Measurements from ENCODE around the gene CREBBP. TPM values are rescaled to one million over a fixed set of nuclear protein-coding genes. Genes with fewer than 3 reads are reported as not detected.

CREBBP gene
- total RNA-seq, 1 donor from 2014 or later = 151 TPM

- Mint-ChIP-seq H3K9me3 (no peaks in the 10 kb centered on the region), H3K27ac (peak overlapping the region; percentile 37), H3K27me3 (ENCODE audit: low read depth) (no peaks in the 10 kb centered on the region), H3K36me3 (no peaks in the 10 kb centered on the region), H3K4me3 (no peak overlapping the region), H3K4me1 (peaks cover 35% of the 10 kb centered on the region)
- TF ChIP-seq CTCF (IDR thresholded peaks at IDR 0.05; ENCODE audit: unreplicated experiment) = no peak
- DNase-seq (ENCODE audit: low spot score in 2 of 2, unreplicated experiment in 2 of 2) = no peak
Observed at GRCh38 chr16:3865241-3865640, 15.3 kb downstream of the CREBBP start.

DNA sequence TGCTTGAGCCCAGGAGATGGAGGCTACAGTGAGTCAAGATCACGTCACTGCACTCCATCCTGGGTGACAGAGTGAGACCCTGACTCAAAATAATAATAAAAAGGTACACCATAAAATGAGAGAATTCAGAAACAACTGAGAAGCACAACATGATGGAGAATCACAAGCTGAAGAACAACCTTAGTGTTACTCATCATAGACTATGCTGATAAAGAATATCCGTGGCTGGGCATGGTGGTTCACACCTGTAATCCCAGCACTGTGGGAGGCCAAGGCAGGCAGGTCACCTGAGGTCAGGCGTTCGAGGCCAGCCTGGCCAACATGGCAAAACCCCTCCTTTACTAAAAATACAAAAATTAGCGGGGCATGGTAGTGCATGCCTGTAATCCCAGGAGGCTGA, 16.0 kb downstream of the CREBBP start:
- Mint-ChIP-seq H3K4me3 (no peak overlapping the region), H3K9me3 (no peaks in the 10 kb centered on the region), H3K4me1 (peaks cover 35% of the 10 kb centered on the region), H3K27ac (no peak overlapping the region), H3K27me3 (ENCODE audit: low read depth) (no peaks in the 10 kb centered on the region), H3K36me3 (no peaks in the 10 kb centered on the region)
- no peak for DNase-seq (ENCODE audit: low spot score in 2 of 2, unreplicated experiment in 2 of 2)
- no peak for TF ChIP-seq CTCF (IDR thresholded peaks at IDR 0.05; ENCODE audit: unreplicated experiment)

DNA sequence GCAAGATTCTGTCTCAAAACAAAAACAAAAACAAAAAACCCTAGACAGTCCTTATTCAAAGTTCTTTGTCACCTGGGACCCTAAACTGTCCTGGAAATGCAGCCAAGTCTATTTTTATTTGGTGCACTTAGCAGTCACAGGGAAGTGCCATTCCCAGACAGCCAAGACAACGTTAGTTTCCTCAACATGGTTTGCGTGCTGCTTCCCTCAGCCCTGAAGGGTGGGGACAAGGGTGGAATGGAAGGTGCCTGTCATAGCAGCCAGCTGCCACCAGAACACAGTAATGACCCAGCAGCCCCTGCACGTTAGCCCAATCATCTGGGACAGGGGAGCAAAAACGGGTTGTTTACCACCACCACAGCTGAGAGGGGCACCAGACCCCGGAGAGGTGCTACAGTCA, 16.9 kb downstream of the CREBBP start:
- no peaks in the 10 kb centered on the region for H3K27me3 Mint-ChIP-seq (ENCODE audit: low read depth)
- H3K36me3 Mint-ChIP-seq = peaks cover 2% of the 10 kb centered on the region
- H3K4me3 Mint-ChIP-seq = no peak overlapping the region
- peaks cover 38% of the 10 kb centered on the region for H3K4me1 Mint-ChIP-seq
- no peak for TF ChIP-seq CTCF (IDR thresholded peaks at IDR 0.05; ENCODE audit: unreplicated experiment)
- no peak overlapping the region for H3K27ac Mint-ChIP-seq
- DNase-seq (ENCODE audit: low spot score in 2 of 2, unreplicated experiment in 2 of 2) = no peak
- no peaks in the 10 kb centered on the region for H3K9me3 Mint-ChIP-seq

- no peaks in the 10 kb centered on the region for H3K27me3 Mint-ChIP-seq (ENCODE audit: low read depth)
- no peak for DNase-seq (ENCODE audit: low spot score in 2 of 2, unreplicated experiment in 2 of 2)
- no peak for TF ChIP-seq CTCF (IDR thresholded peaks at IDR 0.05; ENCODE audit: unreplicated experiment)
- H3K9me3 Mint-ChIP-seq = no peaks in the 10 kb centered on the region
- H3K4me1 Mint-ChIP-seq = peaks cover 42% of the 10 kb centered on the region
- H3K4me3 Mint-ChIP-seq = no peak overlapping the region
- H3K27ac Mint-ChIP-seq = peak overlapping the region; percentile 45
- H3K36me3 Mint-ChIP-seq = peaks cover 2% of the 10 kb centered on the region
Observed at GRCh38 chr16:3861808-3862451, 18.6 kb downstream of the CREBBP start.

DNA sequence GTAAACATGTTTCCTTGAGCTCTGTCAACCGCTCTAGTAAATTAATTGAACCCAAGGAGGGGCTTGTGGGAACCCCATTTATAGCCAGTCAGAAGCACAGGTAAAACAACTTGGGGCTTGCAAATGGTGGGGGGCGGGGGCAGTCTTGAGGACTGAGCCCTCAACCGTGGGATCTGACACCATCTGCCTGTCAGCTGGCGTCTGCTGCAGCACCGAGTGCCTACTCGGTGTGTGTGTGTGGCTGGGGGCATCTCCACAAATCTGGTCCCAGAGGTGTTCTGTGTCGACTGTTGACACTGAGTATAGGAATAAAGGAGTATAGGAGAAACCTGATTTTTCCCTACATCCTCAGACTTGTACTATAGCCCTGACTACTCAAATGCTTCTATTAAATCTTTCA, 20.6 kb downstream of the CREBBP start:
- no peak for TF ChIP-seq CTCF (IDR thresholded peaks at IDR 0.05; ENCODE audit: unreplicated experiment)
- H3K4me1 Mint-ChIP-seq = peaks cover 39% of the 10 kb centered on the region
- H3K27ac Mint-ChIP-seq = no peak overlapping the region

GRCh38 chr16:3858801-3859200, 21.7 kb downstream of the CREBBP start:
- Mint-ChIP-seq H3K27ac (no peak overlapping the region), H3K27me3 (ENCODE audit: low read depth) (no peaks in the 10 kb centered on the region), H3K4me3 (no peak overlapping the region), H3K36me3 (peaks cover 2% of the 10 kb centered on the region), H3K9me3 (no peaks in the 10 kb centered on the region), H3K4me1 (peaks cover 47% of the 10 kb centered on the region)
- no peak for TF ChIP-seq CTCF (IDR thresholded peaks at IDR 0.05; ENCODE audit: unreplicated experiment)
- DNase-seq (ENCODE audit: low spot score in 2 of 2, unreplicated experiment in 2 of 2) = no peak

More for the DNA sequence above, 20.6 kb downstream of the CREBBP start:
- Mint-ChIP-seq H3K4me3 (no peak overlapping the region), H3K9me3 (no peaks in the 10 kb centered on the region), H3K27me3 (ENCODE audit: low read depth) (no peaks in the 10 kb centered on the region), H3K36me3 (peaks cover 2% of the 10 kb centered on the region)
- no peak for DNase-seq (ENCODE audit: low spot score in 2 of 2, unreplicated experiment in 2 of 2)

Measured in mesothelial cell of epicardium (in vitro differentiated cells).